Daoy (cell line): ENCODE measurements around the gene RFNG. TPM values are rescaled to one million over a fixed set of nuclear protein-coding genes. Genes with fewer than 3 reads are reported as not detected.
A peak's percentile ranks its signal among the peaks of the same experiment; 100 is the strongest.
"Not testable (repeated sequence)": the region's sequence is repeated elsewhere in the genome, so short reads cannot be mapped to it uniquely, and the experiment has no call there.

Source experiments
- DNase-seq: peaks from one replicate; pipeline ENCODE4 v3.0.0-alpha.2; 2015; ENCODE audit warnings: low read depth
- total RNA-seq: library from RNA; depleted of rRNA; stranded (reverse); fragments of >200 nt; shearing (Covaris generic); gene quantifications from 2 replicates; pipeline ENCODE4 v1.2.3, GENCODE V29; 2014

RFNG gene
- total RNA-seq, 1 experiment from 2014 or later, result 20.2 TPM

GRCh38 chr17:82042649-82043048, 9.0 kb downstream of the RFNG start:
- DNase-seq, result no peak

GRCh38 chr17:82041144-82041814, 10.3 kb downstream of the RFNG start:
- DNase-seq, result no peak

GRCh38 chr17:82039695-82040299, 11.8 kb downstream of the RFNG start:
- no peak for DNase-seq

- DNase-seq, result not testable (repeated sequence)
Observed at GRCh38 chr17:82038796-82039409, 12.7 kb downstream of the RFNG start.

GRCh38 chr17:82037889-82038195, 13.8 kb downstream of the RFNG start:
- DNase-seq, result no peak

- DNase-seq, result peak; percentile 100
Observed at GRCh38 chr17:82037092-82037888, 14.3 kb downstream of the RFNG start, which contains the start of gene DCXR. Gene DCXR (minus strand): TSS chr17:82037697. CDS start chr17:82037682, 15 bp downstream.

- DNase-seq, result no peak
Observed at GRCh38 chr17:82036634-82037091, 14.9 kb downstream of the RFNG start.

- no peak for DNase-seq
Observed at GRCh38 chr17:82035956-82036633, 15.5 kb downstream of the RFNG start.

- DNase-seq, result no peak
Observed at GRCh38 chr17:82035488-82035887, 16.1 kb downstream of the RFNG start.

- DNase-seq, result no peak
Observed at GRCh38 chr17:82034371-82035011, 17.1 kb downstream of the RFNG start.

GRCh38 chr17:82033359-82034085, 18.1 kb downstream of the RFNG start:
- DNase-seq, result no peak

GRCh38 chr17:82031885-82032627, 19.6 kb downstream of the RFNG start:
- peak; percentile 39 for DNase-seq

GRCh38 chr17:82031303-82031884, 20.2 kb downstream of the RFNG start, which contains the start of gene RAC3:
Gene RAC3 (plus strand): TSS chr17:82031678. CDS start chr17:82031762, 84 bp downstream.
- peak; percentile 67 for DNase-seq

- DNase-seq, result peak; percentile 93
Observed at GRCh38 chr17:82030470-82031302, 20.9 kb downstream of the RFNG start.

- DNase-seq, result no peak
Observed at GRCh38 chr17:82029990-82030469, 21.6 kb downstream of the RFNG start.

GRCh38 chr17:82029391-82029790, 22.2 kb downstream of the RFNG start:
- no peak for DNase-seq

GRCh38 chr17:82028966-82029365, 22.6 kb downstream of the RFNG start:
- DNase-seq, result no peak

GRCh38 chr17:82028246-82028645, 23.4 kb downstream of the RFNG start:
- no peak for DNase-seq
